Stimulated activated CD8-positive, alpha-beta memory T cell treated with anti-CD3 and anti-CD28 coated beads, Interleukin-7, amount 100 ng/mL, for 48 hours (primary cell): ENCODE results near the gene FGF19.

Experiments
- DNase-seq, 2 donors: peaks; one replicate each; pipeline ENCODE4 v3.0.0-alpha.2; 2020; ENCODE audit warnings: low read depth in 1 of 2; ENCODE audit errors: extremely low read depth in 1 of 2

The FGF19 gene

DNA sequence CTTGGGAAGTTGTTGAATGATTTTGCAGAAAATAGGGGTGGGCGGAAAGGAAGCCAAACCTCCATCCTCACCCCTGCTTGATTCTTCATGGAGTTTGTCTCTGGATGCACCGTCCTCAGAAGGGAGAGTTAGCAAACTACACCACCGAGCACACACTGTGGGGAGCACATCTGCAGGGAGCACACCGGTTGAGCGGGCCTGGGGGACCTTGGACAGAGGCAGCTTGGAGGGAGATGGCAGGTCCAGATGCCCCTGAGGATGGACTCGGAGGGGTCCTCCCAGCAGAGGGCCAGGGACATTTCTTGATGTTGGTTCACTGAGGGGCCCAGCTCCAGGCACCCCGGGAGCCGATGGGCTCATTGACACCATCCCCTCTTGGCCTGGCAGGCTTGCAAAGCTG is 15.1 kb upstream of the FGF19 start:
- DNase-seq = no peak

DNA sequence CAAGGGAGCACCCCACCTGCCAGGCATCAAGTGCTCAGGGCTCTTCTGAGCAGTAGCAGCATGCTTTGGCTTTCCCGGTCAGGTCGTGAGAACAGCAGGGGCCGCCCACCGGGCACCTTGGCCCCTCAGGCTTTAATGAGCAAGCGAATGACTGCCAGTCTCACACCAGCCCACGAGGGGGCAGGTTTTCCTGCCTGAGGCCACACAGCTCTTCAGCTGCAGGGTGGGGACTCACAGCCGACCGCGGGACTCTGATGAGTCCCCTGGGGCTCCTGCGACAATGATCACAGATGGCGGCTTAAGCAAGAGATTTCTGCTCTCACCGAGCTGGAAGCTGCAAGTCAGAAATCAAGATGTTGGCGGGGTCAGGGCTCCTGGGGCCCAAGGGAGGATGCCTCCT is 14.3 kb upstream of the FGF19 start:
- DNase-seq = peak in 1 of 2 donors; percentile 6

DNA sequence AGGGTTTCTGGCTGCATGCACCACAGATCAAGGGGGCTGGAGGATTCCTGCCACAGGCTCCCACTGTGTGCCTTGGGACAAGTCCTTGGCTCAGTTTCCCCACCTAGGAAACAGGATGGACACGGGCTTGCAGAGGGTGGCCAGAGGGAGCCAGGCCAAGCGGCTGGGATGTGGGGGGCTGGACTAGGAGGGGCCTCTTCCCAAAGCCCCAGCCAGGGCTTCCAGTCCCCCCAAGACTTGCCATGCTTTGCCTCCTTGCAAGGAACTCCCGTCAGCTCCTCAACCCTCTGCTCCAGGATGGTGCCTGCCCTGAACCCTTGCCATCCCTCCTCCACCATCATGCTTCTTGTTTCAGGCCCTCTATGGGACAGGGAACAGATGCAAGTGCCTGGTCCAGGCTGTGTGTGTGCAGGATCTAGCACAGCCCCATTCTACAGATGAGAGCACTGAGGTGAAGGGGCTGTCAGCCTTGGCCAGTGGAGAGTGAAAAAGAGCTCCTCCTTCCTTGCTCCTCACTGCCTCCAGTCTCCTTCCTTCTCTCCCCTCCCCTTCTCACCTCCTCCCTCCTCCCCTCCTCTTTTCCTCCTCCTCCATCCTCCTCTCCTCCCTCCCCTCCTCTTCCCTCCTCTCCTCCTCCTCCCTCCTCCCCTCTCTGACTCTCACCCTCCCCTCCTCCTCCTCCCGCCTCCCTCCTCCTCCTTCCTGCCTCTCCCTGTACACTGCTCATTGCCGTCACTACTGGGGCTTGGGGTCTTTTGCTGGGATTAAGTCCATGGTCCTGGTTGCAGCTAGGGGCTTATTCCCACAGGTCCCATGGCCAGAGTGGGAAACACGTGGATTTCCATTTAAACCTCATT is 13.3 kb upstream of the FGF19 start:
- no peak for DNase-seq

DNA sequence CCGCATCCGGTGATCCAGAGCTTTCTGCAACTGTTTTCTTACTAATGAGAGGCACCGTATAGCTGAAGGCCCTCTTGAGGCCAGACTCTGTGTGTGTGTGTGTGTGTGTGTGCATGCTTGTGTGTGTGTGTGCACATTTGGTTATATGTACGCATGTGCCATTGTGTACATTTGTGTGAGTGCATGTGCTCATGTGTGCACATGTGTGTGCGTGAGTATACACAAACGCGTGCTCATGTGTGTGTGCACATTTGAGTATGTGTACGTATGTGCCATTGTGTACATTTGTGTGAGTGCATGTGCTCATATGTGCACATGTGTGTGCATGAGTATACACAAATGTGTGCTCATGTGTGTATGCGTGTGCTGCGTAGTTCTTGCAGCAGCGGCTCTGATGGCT is 12.3 kb upstream of the FGF19 start:
- no peak for DNase-seq

DNA sequence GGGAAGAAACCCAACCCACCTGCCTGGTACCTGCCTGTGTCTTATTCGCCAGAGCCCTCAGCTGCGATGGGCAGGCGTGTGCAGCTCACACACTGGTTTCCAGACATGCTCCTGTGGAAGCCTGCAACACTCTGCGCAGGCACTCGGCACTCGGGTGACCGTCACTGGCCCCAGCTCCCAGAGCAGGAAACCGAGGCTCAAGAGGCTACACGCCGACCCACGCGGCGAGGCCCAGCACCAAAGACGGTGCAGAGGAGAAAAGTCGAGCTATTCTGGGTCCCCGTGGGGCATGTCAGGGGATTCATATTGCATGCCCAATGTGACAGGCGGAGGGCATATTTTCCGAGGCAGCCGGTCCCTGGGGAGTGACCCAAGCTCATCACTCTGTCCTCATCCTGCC is 11.6 kb upstream of the FGF19 start:
- DNase-seq = no peak

DNA sequence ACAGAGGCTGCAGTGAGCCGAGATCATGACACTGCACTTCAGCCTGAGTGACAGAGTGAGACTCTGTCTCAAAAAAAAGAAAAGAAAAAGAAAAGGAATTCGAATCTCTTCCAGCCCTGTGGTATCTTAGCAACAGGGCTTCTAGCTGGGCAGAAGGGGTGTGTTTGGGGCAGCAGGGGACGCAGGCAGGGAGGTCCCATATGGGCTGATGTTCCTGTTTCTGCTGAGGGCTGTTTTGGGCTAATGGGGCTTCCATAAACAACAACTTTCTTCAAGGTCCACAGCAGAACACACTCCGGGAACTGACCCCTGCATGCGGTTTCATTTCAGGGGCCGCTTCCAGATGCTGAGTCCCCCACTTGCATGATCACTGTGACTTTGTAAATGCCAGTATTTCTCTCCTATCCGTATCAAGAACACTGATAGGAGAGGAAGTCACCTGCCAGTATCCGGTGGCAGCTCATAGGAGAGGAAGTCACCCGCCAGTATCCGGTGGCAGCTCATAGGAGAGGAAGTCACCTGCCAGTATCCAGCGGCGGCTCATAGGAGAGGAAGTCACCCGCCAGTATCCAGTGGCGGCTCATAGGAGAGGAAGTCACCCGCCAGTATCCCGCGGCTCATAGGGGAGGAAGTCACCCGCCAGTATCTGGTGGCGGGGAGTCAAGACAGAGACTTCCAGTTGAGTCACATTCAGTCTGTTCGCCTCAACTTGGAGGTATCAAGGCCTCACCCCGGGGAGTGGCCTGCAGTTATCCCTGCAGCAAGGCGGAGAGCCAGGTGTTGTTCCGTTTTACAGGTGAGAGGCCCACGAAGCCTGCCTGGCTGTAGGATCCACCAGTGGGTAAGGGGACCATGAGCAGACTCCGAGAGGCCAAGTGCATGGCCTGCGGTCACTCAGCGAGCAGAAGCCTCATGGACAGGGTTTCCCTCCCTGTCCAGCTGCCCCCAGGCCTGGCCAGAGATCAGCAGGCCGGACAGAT is 8.3 kb upstream of the FGF19 start:
- no peak for DNase-seq

DNA sequence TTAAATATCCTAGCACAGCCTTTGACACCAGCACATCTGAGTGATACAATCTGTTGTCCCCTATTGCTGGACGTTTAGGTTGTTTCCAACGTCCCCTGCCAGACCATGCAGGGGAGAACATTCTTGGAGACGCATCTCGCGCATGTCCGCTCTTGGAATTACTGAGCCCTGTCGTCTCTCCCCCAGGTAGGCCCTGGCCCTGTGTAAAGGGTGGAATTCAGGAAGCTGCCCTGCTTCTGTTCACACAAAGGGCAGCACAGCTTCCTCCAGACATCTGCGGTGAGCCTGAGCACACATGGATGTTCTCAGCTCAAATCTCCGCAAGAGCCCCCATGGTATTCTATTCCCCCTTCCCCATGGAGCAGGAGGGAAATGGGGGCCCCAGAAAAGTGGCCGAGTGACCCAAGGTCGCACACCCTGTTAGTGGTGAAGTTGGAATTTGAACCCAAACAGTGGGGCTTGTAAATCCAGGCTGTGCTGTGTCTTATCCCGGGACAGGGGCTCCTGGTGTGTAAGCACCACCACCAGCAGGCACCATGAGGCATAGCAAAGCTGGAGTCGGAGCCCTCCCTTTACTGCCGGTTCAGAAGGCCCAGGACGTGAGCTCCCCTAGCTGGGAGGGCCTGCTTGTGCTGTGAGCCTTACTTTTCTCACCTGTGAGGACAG is 5.0 kb upstream of the FGF19 start:
- no peak for DNase-seq

DNA sequence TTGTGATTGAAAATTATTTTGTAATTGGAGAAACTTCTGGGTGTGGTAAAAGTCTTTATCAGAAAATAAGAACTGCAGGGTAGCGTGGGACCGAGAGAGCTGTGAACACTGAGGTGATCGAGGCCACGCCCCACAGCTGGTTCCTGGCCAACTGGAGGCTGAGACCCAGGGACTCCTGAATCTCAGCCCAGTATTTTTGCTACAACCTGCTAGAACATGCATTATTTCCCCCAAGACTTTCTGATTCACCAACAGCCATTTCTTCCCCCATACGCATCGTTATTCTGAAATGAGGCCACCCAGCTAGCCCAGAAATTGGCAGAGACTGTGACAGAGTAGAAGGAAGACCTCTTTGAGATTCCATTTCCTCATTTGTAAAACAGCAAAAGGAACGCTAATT is 3.4 kb upstream of the FGF19 start:
- no peak for DNase-seq

DNA sequence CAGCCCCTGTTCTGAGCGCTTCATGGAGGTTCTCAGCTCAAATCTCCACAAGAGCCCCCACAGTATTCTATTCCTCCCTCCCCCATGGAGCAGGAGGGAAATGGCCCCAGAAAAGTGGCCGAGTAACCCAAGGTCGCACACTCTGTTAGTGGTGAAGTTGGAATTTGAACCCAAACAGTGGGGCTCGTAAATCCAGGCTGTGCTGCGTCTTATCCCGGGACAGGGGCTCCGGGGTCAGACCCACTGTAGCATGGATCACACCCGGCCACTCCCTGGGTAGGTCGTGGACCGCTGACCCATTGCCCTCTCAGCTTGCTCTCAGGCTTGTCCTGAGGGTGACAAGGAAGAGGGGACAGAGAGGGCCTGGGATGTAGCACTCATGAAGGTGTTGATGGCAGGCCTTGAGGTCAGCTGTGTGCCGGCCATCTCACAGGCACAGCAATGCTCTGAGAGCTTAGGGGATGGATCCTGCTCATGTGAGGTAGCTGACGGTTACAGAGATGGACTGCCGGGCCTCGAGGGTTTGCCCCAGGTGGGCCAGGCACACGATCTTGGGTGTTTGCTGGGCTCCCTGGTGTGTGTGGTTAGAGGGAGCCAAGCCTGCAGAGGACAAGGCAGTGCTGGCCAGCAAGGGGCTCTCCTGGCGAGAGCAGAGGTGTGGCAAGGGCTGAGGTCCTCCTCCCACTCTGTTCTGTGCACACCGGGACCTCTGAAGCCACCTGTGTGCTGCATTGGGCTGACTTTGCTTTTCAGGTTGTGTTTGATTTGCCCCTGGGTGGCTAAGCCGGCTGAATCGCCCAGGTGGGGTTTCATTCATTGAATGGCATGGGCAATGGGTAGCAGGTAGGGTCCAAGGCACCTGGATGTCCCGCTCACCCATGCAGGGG is 2.3 kb upstream of the FGF19 start:
- DNase-seq = no peak

DNA sequence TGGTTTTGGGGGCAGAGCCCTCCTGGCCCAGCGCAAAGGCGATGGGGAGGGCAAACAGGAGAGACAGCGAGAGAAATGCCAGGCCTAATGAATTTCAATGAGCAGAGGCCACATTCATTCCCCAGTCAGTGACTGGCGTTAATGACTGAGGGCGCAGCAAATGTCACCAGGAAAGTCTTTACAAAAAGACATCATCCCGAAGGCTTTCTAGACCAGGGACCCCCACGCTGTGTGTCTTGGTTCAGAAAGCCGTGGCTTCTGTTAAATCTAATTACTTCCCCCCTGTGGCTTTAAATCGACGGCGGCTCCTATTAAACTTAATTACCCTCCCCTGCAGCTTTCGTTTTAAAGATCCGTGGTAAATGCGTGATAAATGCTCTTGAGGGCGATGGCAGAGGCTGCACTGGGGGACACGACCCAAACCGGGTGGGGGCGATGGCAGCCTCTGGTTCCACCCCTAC is 1.6 kb upstream of the FGF19 start:
- no peak for DNase-seq

DNA sequence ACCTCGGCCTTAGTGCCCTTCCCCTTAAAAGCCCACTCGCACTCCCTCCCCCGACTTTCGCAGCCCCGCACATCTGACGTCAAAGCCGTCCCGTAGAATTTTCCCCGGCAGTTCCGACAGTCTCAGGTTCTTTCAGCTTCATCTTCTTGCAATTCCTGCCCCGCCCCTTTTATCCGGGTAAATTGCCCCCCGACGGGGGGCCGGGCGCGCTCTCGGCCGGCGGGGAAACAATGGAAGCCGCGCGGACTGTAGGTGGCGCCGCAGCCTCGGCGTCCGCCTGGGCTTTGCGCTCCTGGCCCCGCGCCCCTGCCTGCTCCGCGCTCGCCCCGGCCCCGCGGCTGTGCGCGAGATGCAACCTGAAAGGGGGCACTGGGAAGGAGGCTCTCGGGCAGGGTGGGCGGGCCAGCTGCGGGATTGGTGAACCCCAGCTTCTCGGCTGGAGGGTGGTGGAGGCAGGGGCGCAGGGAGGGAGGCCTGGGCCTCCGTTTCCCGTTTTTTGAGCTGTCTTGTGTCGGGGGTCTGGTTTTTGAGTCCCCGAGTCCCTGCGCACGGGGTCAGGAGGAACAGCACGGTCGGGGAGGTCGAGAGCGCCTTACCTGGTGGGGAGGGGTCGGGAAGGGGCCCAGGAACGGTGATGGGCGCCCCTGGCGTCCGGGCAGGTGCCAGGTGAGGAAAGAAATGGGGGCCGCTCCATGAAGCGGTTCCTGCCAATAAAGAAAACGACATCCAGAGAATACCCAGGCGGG is 859 bp upstream of the FGF19 start:
- no peak for DNase-seq

DNA sequence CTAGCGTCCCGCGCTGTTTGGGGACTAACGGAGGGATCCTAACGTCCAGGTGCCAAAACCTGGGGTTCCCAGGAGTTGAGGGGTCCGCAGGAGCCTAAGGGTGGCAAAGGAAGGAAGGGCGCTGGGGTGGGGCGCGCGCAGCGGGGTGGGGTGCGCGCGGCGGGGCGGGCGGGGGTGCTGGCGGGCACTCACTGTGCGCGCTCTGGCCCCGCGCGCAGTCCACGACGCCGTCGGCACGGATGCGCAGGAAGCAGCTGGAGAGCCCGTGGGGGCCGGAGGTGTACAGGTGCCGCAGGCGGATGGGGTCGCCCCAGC is 412 bp downstream of the FGF19 start:
- no peak for DNase-seq

DNA sequence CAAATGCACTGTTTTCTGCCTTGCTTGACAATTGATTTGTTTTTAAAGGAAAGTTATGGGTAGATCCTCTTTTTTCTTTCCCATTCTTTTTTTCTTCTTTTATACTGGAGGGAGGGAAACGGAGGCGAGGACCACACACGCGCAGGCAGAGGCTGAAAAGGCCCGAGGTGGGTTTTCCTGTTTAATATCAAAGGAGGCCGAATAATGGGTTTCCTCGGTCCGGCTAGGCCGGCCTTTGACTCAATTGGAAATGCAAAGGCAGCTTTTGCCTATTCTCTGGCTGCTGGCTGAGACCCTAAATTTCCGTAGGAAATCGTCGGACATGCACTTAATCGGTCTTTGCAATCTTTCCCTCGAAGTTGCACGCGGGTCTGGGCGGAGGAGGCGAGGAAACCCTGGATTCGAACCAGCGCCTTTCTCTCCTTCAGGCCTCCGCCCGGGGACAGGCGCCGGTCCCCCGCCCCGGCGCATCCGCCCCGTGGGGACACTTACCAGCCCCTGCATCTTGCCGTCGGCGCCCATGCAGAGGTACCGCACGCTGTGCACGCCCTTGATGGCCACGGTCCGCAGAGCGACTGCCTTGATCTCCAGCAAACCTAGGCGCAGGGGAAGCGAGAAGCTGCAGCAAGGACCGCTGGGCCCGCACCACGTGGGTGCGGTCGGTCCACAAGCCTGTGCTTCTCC is 911 bp downstream of the FGF19 start:
- no peak for DNase-seq

DNA sequence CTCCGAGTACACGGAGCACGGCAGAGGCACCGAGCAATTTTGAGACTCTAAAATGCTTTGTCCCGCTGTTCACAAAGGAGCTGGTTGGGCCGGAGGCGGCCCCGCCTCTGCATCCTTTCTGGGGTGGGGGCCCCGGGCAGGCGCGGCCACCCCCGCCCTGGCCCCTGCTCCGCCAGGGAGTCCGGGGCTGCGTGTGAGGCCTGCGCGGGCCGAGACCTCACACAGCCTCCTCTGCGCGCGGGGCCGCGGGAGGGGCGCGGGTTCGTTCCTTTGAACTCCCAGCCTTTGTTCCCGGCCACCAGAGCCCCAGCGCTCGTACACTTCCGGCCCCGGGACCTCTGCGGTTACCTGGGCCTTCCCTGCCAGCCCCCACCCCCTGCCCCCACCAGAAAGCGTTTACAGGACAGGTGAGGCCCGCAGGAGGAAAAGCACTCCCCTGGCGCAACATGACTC is 1.6 kb downstream of the FGF19 start:
- DNase-seq = no peak

DNA sequence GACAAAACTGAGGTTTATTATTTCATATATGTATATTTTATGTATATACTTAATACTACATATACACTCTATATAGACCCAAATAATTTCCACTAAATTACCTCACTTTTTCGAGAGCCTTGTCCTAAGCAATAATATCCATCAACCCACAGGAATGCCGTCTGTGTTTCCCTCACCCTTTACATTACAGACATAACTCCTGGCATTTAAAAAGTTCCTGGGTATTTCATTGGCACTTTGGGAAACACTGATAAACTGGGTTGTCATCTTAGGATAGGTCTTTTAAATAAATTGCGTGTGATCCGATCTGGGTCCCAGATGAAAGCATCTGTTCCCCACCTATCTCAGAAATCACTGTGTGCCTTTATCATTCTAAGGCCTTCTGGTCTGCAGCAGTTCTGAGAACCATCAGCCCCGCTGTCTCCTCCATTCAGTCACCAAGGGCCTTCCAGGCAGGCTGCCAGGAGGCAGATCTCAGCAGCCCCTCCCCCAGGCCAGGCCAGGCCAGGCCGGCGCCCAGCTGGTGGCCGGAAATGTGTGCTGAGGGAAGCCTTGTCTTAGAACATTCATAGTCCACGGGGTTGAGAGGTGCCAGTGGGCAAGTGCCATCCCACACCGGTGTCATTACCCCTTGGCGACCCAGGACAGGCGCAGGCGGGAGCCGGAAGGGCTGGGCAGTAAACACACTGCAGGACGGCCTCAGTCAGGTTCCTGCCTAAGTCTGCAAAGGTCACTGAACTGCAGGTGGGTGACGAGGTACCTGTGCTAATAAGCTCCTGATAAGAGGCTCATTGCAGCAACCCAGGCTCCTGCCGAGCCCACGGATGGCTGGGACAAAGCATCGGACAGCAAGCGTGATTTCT is 3.3 kb downstream of the FGF19 start:
- no peak for DNase-seq

DNA sequence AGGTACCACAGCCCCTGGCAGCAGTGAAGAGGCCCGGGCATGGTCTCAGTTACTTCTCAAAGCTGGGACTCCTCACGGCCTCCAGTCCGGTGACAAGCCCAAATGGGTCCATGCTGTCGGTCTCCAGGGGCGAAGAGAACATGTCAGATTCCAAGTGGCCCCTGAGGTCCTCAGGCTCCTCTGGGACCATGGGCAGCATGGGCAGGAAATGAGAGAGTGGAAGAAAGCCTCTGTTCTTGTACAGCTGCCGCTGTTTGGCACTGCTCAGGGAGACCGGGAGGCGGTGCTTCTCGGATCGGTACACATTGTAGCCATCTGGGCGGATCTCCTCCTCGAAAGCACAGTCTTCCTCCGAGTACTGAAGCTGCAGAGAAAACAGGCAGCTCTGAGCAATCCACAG is 4.6 kb downstream of the FGF19 start:
- no peak for DNase-seq

DNA sequence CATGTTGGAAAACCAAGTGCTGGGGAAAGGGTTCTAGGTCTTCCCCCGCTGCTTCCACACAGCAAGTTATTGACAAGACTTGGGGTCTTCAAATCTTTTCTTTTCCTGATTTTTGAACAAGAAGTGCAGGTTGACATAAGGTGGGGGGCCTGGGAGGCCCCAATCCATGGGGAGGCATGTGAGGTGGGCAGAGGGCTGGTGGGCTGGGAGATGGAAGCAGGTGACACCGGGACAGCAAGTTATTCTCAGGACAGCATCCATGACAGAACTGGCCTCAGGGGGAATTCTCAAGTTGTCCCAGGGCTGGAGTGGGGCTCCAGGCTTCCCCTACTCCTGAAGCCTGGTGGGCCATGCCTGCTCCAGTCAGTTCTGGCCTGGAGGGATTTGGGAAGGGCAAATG is 5.5 kb downstream of the FGF19 start:
- DNase-seq = no peak

DNA sequence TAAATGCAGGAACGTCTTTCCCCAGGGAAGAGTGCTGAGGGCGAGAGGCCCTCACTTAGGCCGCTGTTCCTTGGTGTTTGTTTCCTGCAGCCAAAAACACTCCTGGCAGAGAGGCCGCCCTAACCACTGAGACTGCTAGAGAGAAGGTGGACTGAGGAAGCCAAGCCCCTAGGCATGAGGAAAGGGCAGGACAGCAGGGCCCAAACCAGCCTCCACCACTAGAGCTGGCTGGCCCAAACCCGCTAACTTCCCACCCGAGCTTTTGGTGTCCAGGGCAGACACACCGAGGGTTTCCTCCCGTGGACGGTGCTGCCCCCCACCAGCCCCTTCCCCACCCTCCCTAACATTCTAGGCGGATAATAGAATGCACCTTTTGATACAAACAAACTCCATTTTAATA is 6.0 kb downstream of the FGF19 start:
- DNase-seq = no peak
